ENCODE measurements around the gene SNAP29.

DNA sequence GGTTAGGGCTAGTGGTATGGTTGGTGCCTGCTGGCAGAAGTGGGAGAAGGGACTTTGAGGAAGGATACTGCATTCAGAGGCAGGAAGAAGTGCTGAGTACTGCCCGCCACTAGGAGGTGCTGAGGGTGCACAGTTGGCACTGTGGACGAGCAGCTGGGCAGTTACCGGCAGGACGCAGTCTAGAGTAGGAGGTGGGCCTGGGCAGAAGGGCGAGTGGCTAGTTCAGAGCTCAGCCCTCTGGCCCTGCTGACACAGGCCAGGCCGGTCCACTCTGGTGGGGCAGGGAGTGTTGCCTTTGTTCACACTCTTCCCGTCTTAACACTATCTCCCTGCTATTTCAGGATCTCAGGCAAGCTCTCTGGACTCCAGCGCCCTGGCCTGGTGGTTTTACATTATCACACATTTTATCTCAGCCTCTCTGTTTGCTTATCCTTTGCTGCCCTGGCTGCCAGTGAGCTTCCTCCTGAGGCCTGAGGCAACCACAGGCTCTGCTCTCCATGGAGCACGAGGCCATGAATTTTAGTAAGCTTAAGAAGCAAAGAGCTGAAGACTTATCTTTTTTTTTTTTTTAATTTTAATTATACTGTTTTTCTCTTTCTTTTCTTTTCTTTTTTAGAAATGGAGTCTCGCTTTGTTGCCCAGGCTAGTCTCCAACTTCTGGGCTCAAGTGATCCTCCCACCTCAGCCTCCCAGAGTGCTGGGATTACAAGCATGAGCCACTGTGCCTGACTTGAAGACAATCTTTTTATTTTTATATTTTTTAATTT, 26.9 kb downstream of the SNAP29 start:
- TF ChIP-seq TOX (CRISPR knock-in tag; IDR thresholded peaks at IDR 0.05; ENCODE audit: borderline replicate concordance) (no peak), ZNF8 (CRISPR knock-in tag; IDR thresholded peaks at IDR 0.05) (no peak), ZFP3 (CRISPR knock-in tag; IDR thresholded peaks at IDR 0.05) (no peak), ZNF70 (CRISPR knock-in tag; IDR thresholded peaks at IDR 0.05) (no peak), ZFP30 (CRISPR knock-in tag; IDR thresholded peaks at IDR 0.05) (no peak)
- TF ChIP-seq, protein P1, sequence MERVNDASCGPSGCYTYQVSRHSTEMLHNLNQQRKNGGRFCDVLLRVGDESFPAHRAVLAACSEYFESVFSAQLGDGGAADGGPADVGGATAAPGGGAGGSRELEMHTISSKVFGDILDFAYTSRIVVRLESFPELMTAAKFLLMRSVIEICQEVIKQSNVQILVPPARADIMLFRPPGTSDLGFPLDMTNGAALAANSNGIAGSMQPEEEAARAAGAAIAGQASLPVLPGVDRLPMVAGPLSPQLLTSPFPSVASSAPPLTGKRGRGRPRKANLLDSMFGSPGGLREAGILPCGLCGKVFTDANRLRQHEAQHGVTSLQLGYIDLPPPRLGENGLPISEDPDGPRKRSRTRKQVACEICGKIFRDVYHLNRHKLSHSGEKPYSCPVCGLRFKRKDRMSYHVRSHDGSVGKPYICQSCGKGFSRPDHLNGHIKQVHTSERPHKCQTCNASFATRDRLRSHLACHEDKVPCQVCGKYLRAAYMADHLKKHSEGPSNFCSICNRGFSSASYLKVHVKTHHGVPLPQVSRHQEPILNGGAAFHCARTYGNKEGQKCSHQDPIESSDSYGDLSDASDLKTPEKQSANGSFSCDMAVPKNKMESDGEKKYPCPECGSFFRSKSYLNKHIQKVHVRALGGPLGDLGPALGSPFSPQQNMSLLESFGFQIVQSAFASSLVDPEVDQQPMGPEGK (CRISPR knock-in tag; IDR thresholded peaks at IDR 0.05; ENCODE audit: borderline replicate concordance), result no peak
